HCT116 (cell line): ENCODE measurements around the gene HDX.

Experiments
- EZH2 ChIP-seq: fragments of 200-600 bp; sonication (generic); IDR thresholded peaks from 2 replicates; pipeline ENCODE4 v1.6.1; 2017; ENCODE audit warnings: antibody characterized with exemption, mixed run types
- SRF ChIP-seq: IDR thresholded peaks from 2 replicates; pipeline ENCODE4 v1.6.1; 2012; ENCODE audit warnings: low read depth
- TCF7L2 ChIP-seq: IDR thresholded peaks from 2 replicates; pipeline ENCODE4 v1.7.0; 2011; ENCODE audit warnings: borderline replicate concordance, inconsistent platforms; ENCODE audit not compliant: insufficient read depth, insufficient read length; ENCODE audit errors: extremely low read depth
- ZNF274 ChIP-seq: fragments of 200-500 bp; sonication (Bioruptor generic); IDR thresholded peaks from 2 replicates; pipeline ENCODE4 v1.6.1; 2014; ENCODE audit warnings: mild to moderate bottlenecking, low read depth, low read length, inconsistent platforms
- TF ChIP-seq, protein P1 (sequence below): IDR thresholded peaks from 2 replicates; pipeline ENCODE4 v1.6.1; 2012
- TF ChIP-seq, protein P2 (sequence below), 3 experiments: fragments of 200-600 bp in 1 of 3; sonication (generic) in 1 of 3; IDR thresholded peaks in 2 of 3; conservative IDR thresholded peaks in 1 of 3; 2 replicates each; pipeline ENCODE4 v1.5.1; 2012 to 2017; ENCODE audit warnings: low read depth in 2 of 3, low read length in 2 of 3, antibody characterized with exemption in 1 of 3, borderline replicate concordance in 1 of 3, control low read depth in 1 of 3, mild to moderate bottlenecking in 1 of 3, mixed read lengths in 1 of 3, mixed run types in 1 of 3, moderate library complexity in 1 of 3; ENCODE audit not compliant: insufficient read depth in 1 of 3

DNA sequence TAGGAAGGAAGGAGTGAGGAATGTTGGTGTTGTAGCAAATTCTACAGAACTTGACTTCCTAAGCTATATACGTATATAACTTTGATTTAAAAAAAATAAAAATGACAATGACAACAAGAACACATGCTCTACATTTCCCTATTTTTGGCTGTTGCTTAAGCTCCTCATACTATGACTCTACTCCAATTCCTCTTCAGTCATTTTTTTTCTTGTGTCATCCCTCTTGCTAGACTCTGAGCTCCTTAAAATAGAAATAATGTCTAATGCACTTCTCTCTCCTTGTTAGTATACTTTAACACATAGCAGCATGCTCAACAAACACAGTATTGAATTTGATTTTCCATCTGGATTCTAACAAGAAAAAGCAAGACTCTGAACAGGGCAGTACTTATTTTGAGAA, 144.0 kb downstream of the HDX start:
- TF ChIP-seq ZNF274 (no peak), SRF (no peak), EZH2 (no peak), TCF7L2 (no peak)
- TF ChIP-seq, protein P1, sequence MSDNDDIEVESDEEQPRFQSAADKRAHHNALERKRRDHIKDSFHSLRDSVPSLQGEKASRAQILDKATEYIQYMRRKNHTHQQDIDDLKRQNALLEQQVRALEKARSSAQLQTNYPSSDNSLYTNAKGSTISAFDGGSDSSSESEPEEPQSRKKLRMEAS = no peak
- TF ChIP-seq, protein P2, sequence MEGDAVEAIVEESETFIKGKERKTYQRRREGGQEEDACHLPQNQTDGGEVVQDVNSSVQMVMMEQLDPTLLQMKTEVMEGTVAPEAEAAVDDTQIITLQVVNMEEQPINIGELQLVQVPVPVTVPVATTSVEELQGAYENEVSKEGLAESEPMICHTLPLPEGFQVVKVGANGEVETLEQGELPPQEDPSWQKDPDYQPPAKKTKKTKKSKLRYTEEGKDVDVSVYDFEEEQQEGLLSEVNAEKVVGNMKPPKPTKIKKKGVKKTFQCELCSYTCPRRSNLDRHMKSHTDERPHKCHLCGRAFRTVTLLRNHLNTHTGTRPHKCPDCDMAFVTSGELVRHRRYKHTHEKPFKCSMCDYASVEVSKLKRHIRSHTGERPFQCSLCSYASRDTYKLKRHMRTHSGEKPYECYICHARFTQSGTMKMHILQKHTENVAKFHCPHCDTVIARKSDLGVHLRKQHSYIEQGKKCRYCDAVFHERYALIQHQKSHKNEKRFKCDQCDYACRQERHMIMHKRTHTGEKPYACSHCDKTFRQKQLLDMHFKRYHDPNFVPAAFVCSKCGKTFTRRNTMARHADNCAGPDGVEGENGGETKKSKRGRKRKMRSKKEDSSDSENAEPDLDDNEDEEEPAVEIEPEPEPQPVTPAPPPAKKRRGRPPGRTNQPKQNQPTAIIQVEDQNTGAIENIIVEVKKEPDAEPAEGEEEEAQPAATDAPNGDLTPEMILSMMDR (IDR thresholded peaks at IDR 0.05 in 2 of 3, conservative IDR thresholded peaks at IDR 0.05 in 1 of 3; ENCODE audit: borderline replicate concordance in 1 of 3, insufficient read depth in 1 of 3, low read depth in 2 of 3, low read length in 2 of 3) = no peak
